ENCODE data around the gene CCSER2.

- no peak for TF ChIP-seq EZH2 (IDR thresholded peaks at IDR 0.05)
- TF ChIP-seq FOXP2 (optimal IDR thresholded peaks at IDR 0.05; ENCODE audit: control extremely low read depth, extremely low read length, insufficient read depth): no peak
- no peak for TF ChIP-seq POLR2AphosphoS5 (IDR thresholded peaks at IDR 0.05; ENCODE audit: borderline replicate concordance, low read depth, low read length)
These were observed 1.7 kb downstream of the CCSER2 start for GRCh38 chr10:84329986-84330651.

Data from SK-N-MC (cell line).